Muscle layer of colon (tissue), 2 donors: ENCODE results near the gene PTPRG.

Experiments used
- H3K27ac ChIP-seq: one replicate; pipeline ENCODE4 v1.7.0; 2013; ENCODE audit warnings: low read depth, mild to moderate bottlenecking, low read length, moderate library complexity
- H3K27me3 ChIP-seq, 2 donors: one replicate each; pipeline ENCODE4 v1.7.0; 2013; ENCODE audit warnings: low read length in 2 of 2, mild to moderate bottlenecking in 2 of 2; ENCODE audit not compliant: insufficient read depth in 2 of 2, control insufficient read depth in 1 of 2
- H3K36me3 ChIP-seq: one replicate; pipeline ENCODE4 v1.7.0; 2013; ENCODE audit warnings: mild to moderate bottlenecking, low read length; ENCODE audit not compliant: insufficient read depth
- H3K4me1 ChIP-seq: one replicate; pipeline ENCODE4 v1.7.0; 2013; ENCODE audit warnings: mild to moderate bottlenecking, low read length; ENCODE audit not compliant: insufficient read depth
- H3K4me3 ChIP-seq, 2 donors: one replicate each; pipeline ENCODE4 v1.7.0; 2013; ENCODE audit warnings: low read length in 2 of 2, low read depth in 1 of 2, mild to moderate bottlenecking in 1 of 2, moderate library complexity in 1 of 2
- H3K9ac ChIP-seq: one replicate; pipeline ENCODE4 v1.7.0; 2013; ENCODE audit warnings: low read length
- H3K9me3 ChIP-seq: one replicate; pipeline ENCODE4 v1.7.0; 2013; ENCODE audit warnings: mild to moderate bottlenecking, low read length
- donor health status: abdominal sarcoma.
- donor health status: Adenocarcinoma of cecum.

Gene PTPRG

DNA sequence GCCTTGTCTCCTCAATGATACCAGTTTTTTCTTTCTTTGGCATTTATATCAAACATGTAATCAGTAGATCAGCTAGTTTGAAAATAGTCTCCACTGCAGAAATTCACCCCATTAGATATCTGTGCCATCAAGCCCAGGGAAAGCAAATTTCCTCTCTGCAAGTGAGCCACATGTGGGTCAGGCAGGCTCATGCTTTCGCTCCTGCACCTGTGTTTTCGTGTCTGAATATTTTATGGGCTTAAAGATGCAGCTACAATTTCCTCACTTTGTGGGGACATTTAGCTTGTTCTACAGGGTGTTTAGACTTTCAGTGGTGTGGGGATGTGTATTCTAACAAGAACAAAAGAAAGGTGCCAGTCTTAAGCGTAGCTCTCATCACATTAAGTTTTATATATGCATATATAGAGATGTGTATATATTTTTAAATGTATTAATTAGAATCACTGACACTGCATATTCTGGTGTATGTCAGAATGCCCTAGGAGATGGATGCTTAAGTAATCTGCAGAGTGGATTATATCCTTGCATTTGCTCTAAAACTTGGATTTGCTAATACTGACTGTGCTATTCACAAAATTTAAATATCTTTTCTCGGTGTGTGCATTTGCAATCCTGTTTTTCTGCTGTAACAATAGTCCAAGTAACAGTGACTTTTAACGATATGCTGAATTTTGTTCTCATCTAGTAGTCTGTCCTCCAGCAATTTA lies 372.6 kb downstream of the PTPRG start:
- Histone ChIP-seq H3K9me3 (no peaks in the 10 kb centered on the region), H3K4me3 (no peak overlapping the region), H3K36me3 (no peaks in the 10 kb centered on the region), H3K4me1 (peaks cover 22% of the 10 kb centered on the region), H3K27me3 (no peaks in the 10 kb centered on the region), H3K27ac (no peak overlapping the region), H3K9ac (no peak overlapping the region)

DNA sequence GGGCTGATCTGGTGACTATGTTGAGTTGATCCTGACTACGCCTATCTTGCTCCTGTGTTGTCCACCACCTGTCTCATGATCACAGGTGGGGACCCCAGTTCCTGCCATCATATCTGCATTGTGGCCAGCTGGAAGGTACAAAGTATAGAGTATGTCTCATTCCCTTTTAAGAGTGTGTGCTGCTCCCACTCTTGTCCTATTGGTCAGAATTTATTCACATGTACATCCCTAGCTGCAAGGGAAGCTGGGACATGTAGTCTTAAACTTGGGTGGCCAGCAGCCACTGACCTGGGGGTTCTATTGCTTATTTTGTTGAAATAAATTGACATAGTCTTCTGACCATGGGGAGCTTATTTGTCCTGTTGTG lies 373.1 kb downstream of the PTPRG start:
- Histone ChIP-seq H3K9me3 (no peaks in the 10 kb centered on the region), H3K9ac (no peak overlapping the region), H3K36me3 (no peaks in the 10 kb centered on the region), H3K4me1 (peaks cover 21% of the 10 kb centered on the region), H3K4me3 (no peak overlapping the region), H3K27me3 (no peaks in the 10 kb centered on the region), H3K27ac (no peak overlapping the region)

DNA sequence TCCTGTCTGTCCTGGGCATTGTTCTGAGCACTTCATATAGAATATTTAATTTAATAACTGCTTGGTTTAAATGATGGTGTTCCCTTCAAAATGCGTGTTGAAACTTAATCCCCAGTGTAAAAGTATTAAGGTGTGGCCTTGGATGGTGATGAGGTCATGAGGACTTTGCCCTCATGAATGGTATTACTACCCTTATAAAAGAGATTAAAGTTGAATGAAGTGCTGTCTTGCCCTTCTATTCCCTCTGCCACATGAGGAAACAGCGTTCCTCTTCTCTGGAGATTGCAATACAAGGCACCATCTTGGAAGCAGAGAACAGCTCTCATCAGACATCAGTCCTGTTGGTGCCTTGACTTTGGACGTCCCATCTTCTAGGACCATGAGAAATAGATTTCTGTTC lies 374.4 kb downstream of the PTPRG start:
- Histone ChIP-seq H3K4me1 (peaks cover 21% of the 10 kb centered on the region), H3K27me3 (no peaks in the 10 kb centered on the region), H3K36me3 (no peaks in the 10 kb centered on the region), H3K4me3 (no peak overlapping the region), H3K9me3 (no peaks in the 10 kb centered on the region), H3K9ac (no peak overlapping the region), H3K27ac (no peak overlapping the region)

DNA sequence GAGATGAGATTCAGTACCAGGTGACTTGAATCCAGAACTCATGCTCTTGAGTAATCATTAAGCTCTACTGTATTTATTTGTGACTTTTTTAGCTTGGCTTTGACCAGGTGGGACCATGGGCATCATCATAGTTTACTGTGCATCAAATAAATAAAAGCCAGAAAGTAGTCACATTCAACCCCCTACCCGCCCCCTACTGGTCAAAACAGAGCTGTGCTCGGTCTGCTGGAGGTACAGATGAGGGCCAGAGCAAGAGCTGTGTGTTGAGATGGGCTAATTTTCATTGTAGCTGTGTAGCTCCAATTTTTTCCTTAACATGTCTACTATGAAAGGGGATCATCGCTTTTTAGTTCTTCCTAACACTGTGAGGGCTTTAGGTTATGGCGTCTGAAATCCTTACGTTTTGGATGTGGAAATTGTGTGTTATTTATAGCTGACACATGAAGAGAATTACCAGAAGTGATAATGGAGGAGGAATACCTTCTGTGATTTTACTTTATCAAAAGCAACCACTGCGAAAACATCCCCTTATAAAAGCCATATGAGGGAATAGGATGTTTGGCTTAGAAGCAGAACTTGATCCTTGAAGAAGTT lies 375.1 kb downstream of the PTPRG start:
- Histone ChIP-seq H3K27ac (no peak overlapping the region), H3K27me3 (no peaks in the 10 kb centered on the region), H3K4me1 (peaks cover 21% of the 10 kb centered on the region)

DNA sequence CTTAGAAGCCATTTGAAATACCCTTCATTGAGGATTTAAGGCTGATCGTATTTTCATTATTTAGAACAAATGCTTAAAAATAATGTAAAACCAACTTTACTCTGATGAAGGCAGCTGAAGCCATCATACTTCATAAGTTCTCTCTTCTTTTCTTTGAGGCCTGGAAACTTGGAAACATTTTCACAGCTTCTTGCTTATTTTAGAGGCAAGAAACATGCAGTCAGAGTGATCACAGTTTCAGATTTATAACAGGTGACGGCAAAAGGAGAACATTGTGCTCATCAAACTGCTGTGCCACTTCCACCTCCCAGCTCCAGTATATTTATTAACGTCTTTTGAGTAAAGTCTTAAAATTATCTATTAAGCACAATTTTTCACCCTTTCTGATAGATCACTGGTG lies 376.1 kb downstream of the PTPRG start:
- H3K36me3 ChIP-seq = no peaks in the 10 kb centered on the region
- peaks cover 12% of the 10 kb centered on the region for H3K4me1 ChIP-seq
- H3K4me3 ChIP-seq = no peak overlapping the region
- H3K27me3 ChIP-seq = no peaks in the 10 kb centered on the region
- H3K9ac ChIP-seq = no peak overlapping the region
- no peaks in the 10 kb centered on the region for H3K9me3 ChIP-seq
- no peak overlapping the region for H3K27ac ChIP-seq

More for the DNA sequence above, 375.1 kb downstream of the PTPRG start:
- no peaks in the 10 kb centered on the region for H3K9me3 ChIP-seq
- H3K36me3 ChIP-seq = no peaks in the 10 kb centered on the region
- H3K4me3 ChIP-seq = no peak overlapping the region
- no peak overlapping the region for H3K9ac ChIP-seq

DNA sequence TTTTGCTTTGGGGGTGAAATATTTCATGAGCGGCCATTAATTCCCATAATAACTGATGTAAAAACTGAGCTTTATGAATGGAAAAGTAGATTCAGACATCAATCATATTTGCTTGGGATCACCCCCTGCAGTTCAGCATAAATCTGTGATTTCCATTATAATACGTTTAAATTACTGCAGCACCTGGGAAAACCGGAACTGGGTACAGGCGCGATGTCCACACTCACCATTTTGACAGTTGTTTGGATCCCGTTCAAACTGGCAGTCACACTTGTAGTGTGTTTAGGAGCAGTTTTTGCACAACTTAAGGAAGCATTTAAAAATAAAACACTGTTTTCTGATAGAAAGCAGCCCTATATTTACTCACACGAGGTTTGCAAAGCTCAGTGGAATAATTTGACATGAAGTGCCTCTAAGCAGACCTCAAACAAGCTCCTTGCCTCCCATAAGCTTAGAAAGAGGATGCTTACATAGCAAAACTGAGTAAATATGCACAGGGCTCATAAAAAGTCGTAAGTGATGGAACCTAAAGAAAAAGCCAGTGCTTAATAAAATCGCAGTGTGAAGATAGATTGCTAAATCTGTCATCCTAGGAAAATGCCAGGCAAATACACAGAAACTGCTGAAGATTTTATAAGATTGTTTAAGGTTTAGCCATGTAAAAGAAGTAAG lies 377.6 kb downstream of the PTPRG start:
- Histone ChIP-seq H3K9me3 (no peaks in the 10 kb centered on the region), H3K36me3 (no peaks in the 10 kb centered on the region), H3K4me3 (no peak overlapping the region), H3K4me1 (peaks cover 6% of the 10 kb centered on the region), H3K27me3 (no peaks in the 10 kb centered on the region), H3K27ac (no peak overlapping the region), H3K9ac (no peak overlapping the region)

DNA sequence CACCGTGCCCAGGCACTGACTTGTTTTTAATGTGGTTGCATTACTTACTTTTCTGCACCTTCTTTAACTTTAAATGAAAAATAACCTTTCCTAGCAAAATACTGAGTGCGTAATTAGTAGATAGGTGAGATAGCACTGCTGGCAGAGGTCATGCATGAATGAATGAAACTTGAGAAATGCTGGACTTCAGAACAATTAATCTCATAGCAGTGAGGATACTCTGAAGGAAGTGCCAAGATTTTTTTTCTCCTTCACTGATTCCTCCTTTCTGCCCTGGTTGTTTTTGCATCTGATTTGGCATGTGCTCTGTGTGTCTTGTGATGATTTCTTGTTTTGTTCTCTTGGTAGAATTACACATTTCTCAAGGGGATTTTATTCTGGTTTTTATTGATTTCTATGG lies 378.9 kb downstream of the PTPRG start:
- Histone ChIP-seq H3K36me3 (no peaks in the 10 kb centered on the region), H3K9ac (no peak overlapping the region), H3K27me3 (no peaks in the 10 kb centered on the region), H3K4me1 (peaks cover 6% of the 10 kb centered on the region), H3K27ac (no peak overlapping the region), H3K9me3 (no peaks in the 10 kb centered on the region), H3K4me3 (no peak overlapping the region)

DNA sequence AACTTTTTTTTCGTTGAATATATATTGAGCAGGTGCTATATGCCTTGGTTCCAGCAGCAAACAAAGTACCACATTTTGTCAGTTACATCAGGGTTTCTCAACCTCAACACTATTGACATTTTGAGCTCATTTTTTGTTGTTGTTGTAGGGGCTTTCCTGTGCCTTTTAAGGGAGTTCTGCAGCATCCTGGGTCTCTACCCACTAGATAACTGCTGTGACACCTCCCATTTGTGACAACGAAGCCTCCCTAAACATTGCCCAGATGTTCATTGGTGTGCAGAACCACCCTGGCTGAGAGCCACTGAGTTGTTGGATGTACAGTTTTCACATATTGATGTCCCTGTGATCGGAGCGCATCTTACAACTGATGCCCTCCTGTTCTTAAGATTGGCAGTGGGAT lies 382.6 kb downstream of the PTPRG start:
- Histone ChIP-seq H3K9me3 (no peaks in the 10 kb centered on the region), H3K27ac (no peak overlapping the region), H3K9ac (no peak overlapping the region), H3K36me3 (no peaks in the 10 kb centered on the region), H3K4me3 (no peak overlapping the region), H3K4me1 (peaks cover 27% of the 10 kb centered on the region), H3K27me3 (no peaks in the 10 kb centered on the region)

DNA sequence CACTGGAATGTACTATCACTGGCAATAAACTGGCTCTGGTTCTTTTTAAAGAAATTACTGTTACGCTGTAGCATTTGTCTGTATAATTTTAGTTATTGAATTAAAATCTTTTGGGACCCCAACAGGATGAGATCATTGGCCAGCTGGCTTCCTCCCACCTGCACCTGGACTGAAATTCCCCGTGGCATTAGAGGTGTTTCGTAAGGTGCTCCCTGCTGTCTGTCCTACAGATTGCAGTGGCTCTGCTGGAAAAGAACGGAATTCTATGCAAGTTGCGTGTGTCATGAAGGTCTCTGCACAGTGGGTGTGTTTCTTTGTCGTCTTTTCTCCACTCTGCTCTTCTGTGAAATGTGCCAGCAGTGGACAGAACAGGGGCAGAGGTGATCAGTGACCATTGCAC lies 383.4 kb downstream of the PTPRG start:
- Histone ChIP-seq H3K4me1 (peaks cover 33% of the 10 kb centered on the region), H3K9me3 (no peaks in the 10 kb centered on the region)

DNA sequence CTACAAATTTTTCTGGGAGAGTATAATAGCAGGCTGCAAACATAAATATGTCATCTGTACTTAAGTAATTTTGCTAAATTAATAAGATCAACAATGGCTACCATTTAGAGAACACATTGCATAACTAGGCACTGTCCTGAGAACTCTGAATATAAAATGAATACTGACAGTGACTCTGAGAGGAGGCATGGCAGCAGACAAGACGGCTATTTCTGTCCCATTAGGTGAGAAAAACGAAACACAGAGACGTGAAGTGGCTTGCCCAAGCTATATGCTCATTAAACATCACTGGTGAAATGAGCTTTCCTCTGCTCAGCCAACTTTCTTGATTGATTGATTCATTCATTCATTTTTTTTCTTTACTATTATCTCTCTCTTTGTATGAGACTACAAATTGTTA lies 384.3 kb downstream of the PTPRG start:
- Histone ChIP-seq H3K36me3 (no peaks in the 10 kb centered on the region), H3K27me3 (no peaks in the 10 kb centered on the region), H3K4me1 (peaks cover 33% of the 10 kb centered on the region), H3K9ac (no peak overlapping the region), H3K27ac (no peak overlapping the region), H3K4me3 (no peak overlapping the region), H3K9me3 (no peaks in the 10 kb centered on the region)

More for the DNA sequence above, 383.4 kb downstream of the PTPRG start:
- H3K4me3 ChIP-seq = no peak overlapping the region
- H3K36me3 ChIP-seq = no peaks in the 10 kb centered on the region
- H3K27me3 ChIP-seq = no peaks in the 10 kb centered on the region
- no peak overlapping the region for H3K9ac ChIP-seq
- no peak overlapping the region for H3K27ac ChIP-seq

DNA sequence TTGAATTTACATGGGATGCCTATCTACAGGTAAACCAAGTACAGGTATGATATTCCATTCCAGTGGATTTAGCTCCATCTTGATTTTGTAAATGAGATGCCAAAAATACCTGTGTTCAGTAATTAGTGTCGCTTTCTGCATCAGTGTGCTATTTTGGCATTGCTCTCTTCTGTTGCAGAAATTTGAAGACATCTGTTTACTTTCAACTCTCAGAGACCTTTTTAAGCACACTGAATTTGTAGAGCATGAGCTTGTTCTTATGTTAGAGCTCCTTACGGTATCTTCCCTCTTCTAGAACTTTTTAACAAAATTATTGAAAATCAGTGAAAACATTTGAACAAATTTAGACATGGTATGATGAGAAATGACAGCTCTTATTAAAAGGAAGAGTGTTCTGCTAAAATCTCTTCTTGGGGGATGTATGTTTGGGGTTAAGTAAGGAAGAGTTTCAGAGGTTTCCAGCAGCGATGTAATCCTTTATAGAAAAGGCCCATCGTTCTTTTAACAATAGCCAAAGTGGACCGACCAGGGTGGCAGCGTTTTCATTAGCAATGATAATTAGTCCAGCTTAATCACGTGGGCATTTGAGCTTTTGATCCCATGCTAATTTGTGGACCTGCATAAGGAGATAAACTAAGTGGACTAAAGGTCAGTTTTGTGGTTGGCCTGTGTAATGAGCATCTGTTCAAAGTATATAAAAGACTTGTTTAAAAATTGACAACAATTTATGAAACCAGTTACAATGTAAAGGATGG lies 385.4 kb downstream of the PTPRG start:
- H3K9ac ChIP-seq = no peak overlapping the region
- H3K9me3 ChIP-seq = no peaks in the 10 kb centered on the region
- H3K27me3 ChIP-seq = no peaks in the 10 kb centered on the region
- peaks cover 33% of the 10 kb centered on the region for H3K4me1 ChIP-seq
- no peaks in the 10 kb centered on the region for H3K36me3 ChIP-seq
- H3K27ac ChIP-seq = no peak overlapping the region
- H3K4me3 ChIP-seq = no peak overlapping the region
